AG10803 (cell line): ENCODE measurements around the gene ENAM.

Experiments
- DNase-seq: peaks from one replicate; pipeline ENCODE4 v3.0.0; 2010; ENCODE audit warnings: low read depth
- H3K4me3 ChIP-seq: 2 replicates; pipeline ENCODE4 v1.5.1; 2011; ENCODE audit warnings: mild to moderate bottlenecking, low read length, control low read depth
- CTCF ChIP-seq: conservative IDR thresholded peaks from 2 replicates; pipeline ENCODE4 v1.5.1; 2011; ENCODE audit warnings: mild to moderate bottlenecking, low read length, control low read depth, inconsistent platforms

Gene ENAM

GRCh38 chr4:70594196-70594595 is 34.3 kb upstream of the ENAM start:
- no peak overlapping the region for H3K4me3 ChIP-seq
- no peak for DNase-seq
- no peak for TF ChIP-seq CTCF

- DNase-seq, result no peak
- H3K4me3 ChIP-seq, result no peak overlapping the region
- TF ChIP-seq CTCF, result no peak
Measured at GRCh38 chr4:70600305-70600704, 28.2 kb upstream of the ENAM start.

GRCh38 chr4:70600977-70601376 is 27.6 kb upstream of the ENAM start:
- H3K4me3 ChIP-seq, result no peak overlapping the region
- TF ChIP-seq CTCF, result no peak
- DNase-seq, result no peak

DNA sequence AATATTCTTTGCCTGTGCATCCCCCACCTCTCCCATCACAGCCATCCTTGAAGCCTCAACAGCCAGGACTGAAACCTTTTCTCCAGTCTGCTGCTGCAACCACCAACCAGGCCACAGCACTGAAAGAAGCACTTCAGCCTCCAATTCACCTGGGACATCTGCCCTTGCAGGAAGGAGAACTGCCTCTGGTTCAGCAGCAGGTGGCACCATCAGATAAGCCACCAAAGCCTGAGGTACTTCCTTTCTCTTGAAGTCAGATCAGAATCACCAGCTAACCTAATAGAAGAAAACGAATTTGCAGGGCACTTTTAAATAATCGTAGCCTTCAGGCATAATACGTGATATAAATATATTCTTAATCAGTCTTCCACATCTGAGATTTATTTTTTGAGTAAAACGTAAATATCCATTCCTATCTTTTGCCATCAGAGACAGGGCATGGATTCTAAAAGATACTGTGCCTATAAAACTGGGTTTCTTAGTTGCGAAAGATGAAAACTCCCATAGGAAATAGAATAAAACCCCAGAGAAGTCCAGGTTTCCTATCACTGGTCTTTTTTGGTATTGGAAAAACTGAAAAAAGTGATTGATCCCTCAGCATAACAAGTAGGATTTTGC is 27.0 kb upstream of the ENAM start:
- no peak overlapping the region for H3K4me3 ChIP-seq
- peak; percentile 72 for DNase-seq
- peak; percentile 83 for TF ChIP-seq CTCF

- TF ChIP-seq CTCF, result no peak
- no peak overlapping the region for H3K4me3 ChIP-seq
- peak; percentile 49 for DNase-seq
Measured at GRCh38 chr4:70603856-70604255, 24.7 kb upstream of the ENAM start.

DNA sequence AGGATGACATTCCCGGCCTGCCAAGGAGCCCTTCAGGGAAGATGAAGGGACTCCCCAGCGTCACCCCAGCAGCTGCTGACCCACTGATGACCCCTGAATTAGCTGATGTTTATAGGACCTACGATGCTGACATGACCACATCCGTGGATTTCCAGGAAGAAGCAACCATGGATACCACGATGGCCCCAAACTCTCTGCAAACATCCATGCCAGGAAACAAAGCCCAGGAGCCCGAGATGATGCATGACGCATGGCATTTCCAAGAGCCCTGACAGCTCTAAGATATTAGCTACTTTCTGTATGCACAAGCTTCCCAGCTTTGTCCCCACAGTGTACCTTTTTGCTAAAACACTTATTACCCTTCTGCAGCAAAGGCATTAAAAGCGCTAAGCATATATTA is 22.1 kb upstream of the ENAM start:
- DNase-seq, result no peak
- no peak for TF ChIP-seq CTCF
- H3K4me3 ChIP-seq, result no peak overlapping the region

DNA sequence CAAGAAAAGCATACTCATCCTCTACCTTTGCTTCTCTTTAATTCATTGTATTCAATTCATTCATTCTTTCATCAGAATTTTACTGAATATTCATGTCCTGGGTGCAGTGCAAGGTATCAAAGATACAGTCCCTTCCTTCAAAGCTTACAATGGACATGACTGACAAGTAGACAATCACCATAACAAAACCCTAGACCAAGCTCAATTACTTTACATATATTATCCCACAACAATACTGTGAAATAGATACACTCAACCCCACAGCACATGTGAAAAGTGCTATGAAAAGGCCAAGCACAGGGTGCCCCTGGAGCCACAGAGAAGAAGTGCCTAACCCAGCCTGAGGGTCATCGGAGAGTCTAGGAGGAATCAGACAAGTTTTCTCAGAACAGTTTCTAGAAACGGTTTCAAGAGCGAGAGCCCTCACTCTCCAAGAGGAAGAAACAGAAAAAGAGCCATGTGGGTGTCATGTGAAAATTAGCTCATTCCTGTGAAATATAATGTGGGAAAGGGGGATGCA is 21.1 kb upstream of the ENAM start:
- no peak for TF ChIP-seq CTCF
- no peak overlapping the region for H3K4me3 ChIP-seq
- DNase-seq, result no peak
